Parathyroid adenoma (tissue), 2 donors: Measurements from ENCODE around the gene MUC22.
"Not testable (repeated sequence)": the region's sequence is repeated elsewhere in the genome, so short reads cannot be mapped to it uniquely, and the experiment has no call there.

Experiments used
- H2AFZ ChIP-seq: fragments of 300-600 bp; sonication (generic); one replicate; pipeline ENCODE4 v1.7.0; 2017; ENCODE audit warnings: antibody characterized with exemption, mild to moderate bottlenecking
- H3K27ac ChIP-seq: fragments of 300-600 bp; sonication (generic); one replicate; pipeline ENCODE4 v1.7.0; 2017
- H3K27me3 ChIP-seq: fragments of 300-600 bp; sonication (generic); one replicate; pipeline ENCODE4 v1.7.0; 2017; ENCODE audit warnings: low read length; ENCODE audit not compliant: control insufficient read depth, insufficient read depth
- H3K36me3 ChIP-seq: fragments of 300-600 bp; sonication (generic); one replicate; pipeline ENCODE4 v1.7.0; 2017; ENCODE audit warnings: low read length; ENCODE audit not compliant: control insufficient read depth, insufficient read depth
- H3K4me1 ChIP-seq: fragments of 300-600 bp; sonication (generic); one replicate; pipeline ENCODE4 v1.7.0; 2017; ENCODE audit warnings: control low read depth
- H3K4me2 ChIP-seq: fragments of 300-600 bp; sonication (generic); one replicate; pipeline ENCODE4 v1.7.0; 2017; ENCODE audit warnings: low read length
- H3K4me3 ChIP-seq: fragments of 300-600 bp; sonication (generic); one replicate; pipeline ENCODE4 v1.7.0; 2017; ENCODE audit warnings: low read depth, low read length
- H3K79me2 ChIP-seq: fragments of 300-600 bp; sonication (generic); one replicate; pipeline ENCODE4 v1.7.0; 2017; ENCODE audit warnings: control low read depth
- H3K9ac ChIP-seq: fragments of 300-600 bp; sonication (generic); one replicate; pipeline ENCODE4 v1.7.0; 2017; ENCODE audit warnings: mild to moderate bottlenecking
- H3K9me3 ChIP-seq: fragments of 300-600 bp; sonication (generic); one replicate; pipeline ENCODE4 v1.7.0; 2017; ENCODE audit warnings: low read length; ENCODE audit not compliant: control insufficient read depth
- CTCF ChIP-seq: fragments of 300-600 bp; sonication (generic); IDR thresholded peaks from one replicate; pipeline ENCODE4 v1.7.0; 2017; ENCODE audit warnings: antibody characterized with exemption, mild to moderate bottlenecking
- donor health status: primary hyperparathyroidism.

Gene MUC22

GRCh38 chr6:31008165-31008564 is 2.1 kb upstream of the MUC22 start:
- no peaks in the 10 kb centered on the region for H3K9me3 ChIP-seq

GRCh38 chr6:31009731-31010130 is 543 bp upstream of the MUC22 start:
- no peak overlapping the region for H3K4me3 ChIP-seq
- H3K27me3 ChIP-seq = no peaks in the 10 kb centered on the region
- no peak overlapping the region for H3K4me2 ChIP-seq
- H3K4me1 ChIP-seq = no peaks in the 10 kb centered on the region
- H3K9me3 ChIP-seq = no peaks in the 10 kb centered on the region
- TF ChIP-seq CTCF = no peak
- no peaks in the 10 kb centered on the region for H3K79me2 ChIP-seq
- no peak overlapping the region for H3K27ac ChIP-seq
- H3K9ac ChIP-seq = no peak overlapping the region
- no peaks in the 10 kb centered on the region for H3K36me3 ChIP-seq
- no peak overlapping the region for H2AFZ ChIP-seq

More at GRCh38 chr6:31008165-31008564, 2.1 kb upstream of the MUC22 start:
- no peak for TF ChIP-seq CTCF
- Histone ChIP-seq H3K4me1 (no peaks in the 10 kb centered on the region), H3K79me2 (no peaks in the 10 kb centered on the region), H3K9ac (no peak overlapping the region), H2AFZ (no peak overlapping the region), H3K27me3 (no peaks in the 10 kb centered on the region), H3K4me2 (no peak overlapping the region), H3K4me3 (no peak overlapping the region), H3K36me3 (no peaks in the 10 kb centered on the region), H3K27ac (no peak overlapping the region)

GRCh38 chr6:31011153-31011552 is 879 bp downstream of the MUC22 start:
- Histone ChIP-seq H3K27ac (no peak overlapping the region), H3K4me1 (no peaks in the 10 kb centered on the region), H3K36me3 (no peaks in the 10 kb centered on the region), H2AFZ (no peak overlapping the region), H3K4me3 (no peak overlapping the region), H3K9ac (no peak overlapping the region), H3K79me2 (no peaks in the 10 kb centered on the region), H3K27me3 (no peaks in the 10 kb centered on the region), H3K4me2 (no peak overlapping the region), H3K9me3 (no peaks in the 10 kb centered on the region)
- no peak for TF ChIP-seq CTCF

- H3K27ac ChIP-seq = no peak overlapping the region
- H3K79me2 ChIP-seq = no peaks in the 10 kb centered on the region
- no peak overlapping the region for H3K9ac ChIP-seq
- no peaks in the 10 kb centered on the region for H3K4me1 ChIP-seq
- H3K27me3 ChIP-seq = no peaks in the 10 kb centered on the region
- no peak overlapping the region for H3K4me2 ChIP-seq
- no peaks in the 10 kb centered on the region for H3K36me3 ChIP-seq
- no peak for TF ChIP-seq CTCF
- H3K9me3 ChIP-seq = no peaks in the 10 kb centered on the region
- no peak overlapping the region for H2AFZ ChIP-seq
- H3K4me3 ChIP-seq = no peak overlapping the region
These were observed 6.5 kb downstream of the MUC22 start for GRCh38 chr6:31016659-31017299.

- H3K27ac ChIP-seq, H3K9me3 ChIP-seq, H3K36me3 ChIP-seq, H2AFZ ChIP-seq, H3K27me3 ChIP-seq, H3K4me1 ChIP-seq, H3K4me3 ChIP-seq, H3K79me2 ChIP-seq, H3K9ac ChIP-seq, H3K4me2 ChIP-seq: not testable (repeated sequence)
These were observed 7.2 kb downstream of the MUC22 start for GRCh38 chr6:31017436-31017835.
